GM18526 (cell line): ENCODE results near the gene PDZK1IP1.

Experiments used
- POLR2A ChIP-seq: IDR thresholded peaks from 3 replicates; pipeline ENCODE4 v1.6.1; 2011; ENCODE audit not compliant: insufficient read length; ENCODE audit errors: extremely low read depth

The PDZK1IP1 gene

DNA sequence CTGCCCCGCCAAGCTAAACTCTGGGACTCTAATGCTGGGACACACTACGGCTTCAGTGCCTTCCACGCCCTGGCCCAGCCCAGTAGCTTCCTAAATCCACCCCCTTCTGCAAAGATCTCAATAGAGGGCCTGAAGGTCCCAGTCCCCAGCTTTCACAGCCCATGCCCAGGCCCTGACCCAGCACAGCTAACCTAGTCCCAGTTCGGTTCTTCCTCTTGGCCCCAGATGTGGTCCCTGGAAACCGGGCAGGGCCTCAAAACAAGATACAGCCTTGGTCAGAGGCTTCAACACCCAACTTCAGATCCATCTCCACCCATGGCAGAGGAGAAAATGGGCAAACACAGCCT is 646 bp upstream of the PDZK1IP1 start:
- no peak for TF ChIP-seq POLR2A

DNA sequence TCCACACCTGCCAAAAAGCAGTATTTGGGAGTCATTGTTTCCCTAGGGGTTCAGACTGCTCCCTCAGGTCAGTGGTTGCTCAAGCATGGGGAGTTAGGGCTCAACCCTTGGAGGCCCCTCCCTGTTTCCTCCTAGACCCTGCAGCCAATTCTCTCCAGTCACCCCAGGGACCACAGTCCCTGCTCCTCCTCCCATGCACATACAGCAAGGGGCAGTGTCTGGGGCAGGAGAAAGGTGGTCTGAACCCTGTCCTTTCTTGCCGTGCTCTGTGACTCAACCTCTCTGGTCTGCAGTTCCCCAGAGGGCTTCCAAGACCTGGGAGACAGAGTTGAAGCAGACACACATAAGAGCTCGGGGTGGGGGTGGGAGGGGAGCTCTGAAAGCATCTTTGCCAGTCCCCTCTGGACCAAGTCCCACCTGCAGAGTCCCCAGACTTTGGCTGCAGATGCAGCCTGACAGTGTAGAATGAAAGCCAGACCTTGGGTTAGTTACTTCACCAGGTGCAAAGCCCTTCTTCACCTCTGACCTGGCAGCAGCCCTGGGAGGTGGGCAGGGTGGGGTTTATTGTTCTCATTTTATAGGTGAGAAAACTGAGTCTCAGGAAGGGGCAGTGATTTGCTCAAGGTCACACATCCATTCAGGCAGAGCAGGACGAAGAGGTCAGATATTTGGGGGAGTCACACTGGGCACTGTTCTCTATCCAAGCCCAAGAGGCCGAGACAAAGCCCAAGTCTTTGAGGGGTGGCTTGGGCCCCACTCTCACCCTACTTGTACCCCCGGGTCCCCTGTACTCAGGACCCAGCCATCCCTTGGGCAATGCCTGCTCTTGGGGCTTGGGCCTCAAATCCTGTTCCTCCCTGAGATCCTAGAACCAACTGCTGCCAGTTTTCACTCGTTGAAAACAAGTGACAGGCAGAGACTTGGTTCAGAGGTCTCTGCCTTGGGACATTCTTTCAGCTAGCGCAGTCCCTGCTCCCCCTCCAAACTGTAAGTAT is 748 bp downstream of the PDZK1IP1 start:
- TF ChIP-seq POLR2A = no peak

DNA sequence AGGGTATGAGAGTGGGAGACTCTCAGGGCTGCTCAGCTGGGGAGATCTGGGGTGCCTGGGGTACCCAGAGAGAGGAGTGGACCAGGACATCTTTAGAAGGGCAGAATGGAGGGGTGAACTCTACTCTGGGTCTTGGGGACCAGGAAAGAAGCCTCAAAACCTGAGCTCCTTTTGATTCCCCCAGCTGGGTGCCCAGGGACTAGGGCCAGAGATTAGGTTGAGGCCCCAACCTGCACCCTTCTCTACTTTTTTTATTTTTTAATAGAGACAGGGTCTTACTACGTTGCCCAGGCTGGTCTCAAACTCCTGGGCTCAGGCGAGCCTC is 1.9 kb downstream of the PDZK1IP1 start:
- TF ChIP-seq POLR2A = no peak

DNA sequence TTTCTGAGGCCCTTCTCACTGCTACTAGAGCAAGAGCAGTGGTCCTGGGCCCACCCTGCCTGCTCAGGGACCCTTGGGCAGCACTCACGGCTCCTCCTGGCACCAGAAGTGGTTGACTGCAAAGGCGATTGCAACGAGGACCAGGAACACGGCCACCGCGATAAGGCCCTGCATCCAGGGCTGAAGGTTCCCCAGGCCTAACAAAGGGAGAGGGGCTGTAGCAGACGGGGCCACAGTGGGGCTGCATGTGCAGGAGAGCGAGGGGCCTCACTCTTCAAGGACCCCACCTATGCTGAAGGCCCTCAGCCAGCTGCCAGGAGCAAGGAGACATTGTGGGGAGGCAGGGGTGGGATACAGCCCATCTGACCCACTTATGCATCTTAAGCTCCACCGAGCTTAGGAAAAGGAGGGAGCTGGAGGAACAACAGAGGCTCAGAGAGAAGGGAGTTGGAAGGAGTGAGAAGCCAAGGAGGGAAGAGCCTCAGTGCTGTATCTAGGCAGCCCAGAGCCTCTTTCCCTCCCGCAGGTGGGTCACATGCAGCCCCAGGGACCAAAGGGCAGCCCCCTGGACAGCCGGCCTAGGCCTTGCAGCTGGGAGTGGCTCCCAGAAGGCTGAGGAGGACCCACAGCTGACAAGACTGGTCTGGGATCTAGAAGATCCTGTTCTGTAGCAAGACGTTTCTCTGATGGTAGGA is 2.5 kb downstream of the PDZK1IP1 start:
- no peak for TF ChIP-seq POLR2A

DNA sequence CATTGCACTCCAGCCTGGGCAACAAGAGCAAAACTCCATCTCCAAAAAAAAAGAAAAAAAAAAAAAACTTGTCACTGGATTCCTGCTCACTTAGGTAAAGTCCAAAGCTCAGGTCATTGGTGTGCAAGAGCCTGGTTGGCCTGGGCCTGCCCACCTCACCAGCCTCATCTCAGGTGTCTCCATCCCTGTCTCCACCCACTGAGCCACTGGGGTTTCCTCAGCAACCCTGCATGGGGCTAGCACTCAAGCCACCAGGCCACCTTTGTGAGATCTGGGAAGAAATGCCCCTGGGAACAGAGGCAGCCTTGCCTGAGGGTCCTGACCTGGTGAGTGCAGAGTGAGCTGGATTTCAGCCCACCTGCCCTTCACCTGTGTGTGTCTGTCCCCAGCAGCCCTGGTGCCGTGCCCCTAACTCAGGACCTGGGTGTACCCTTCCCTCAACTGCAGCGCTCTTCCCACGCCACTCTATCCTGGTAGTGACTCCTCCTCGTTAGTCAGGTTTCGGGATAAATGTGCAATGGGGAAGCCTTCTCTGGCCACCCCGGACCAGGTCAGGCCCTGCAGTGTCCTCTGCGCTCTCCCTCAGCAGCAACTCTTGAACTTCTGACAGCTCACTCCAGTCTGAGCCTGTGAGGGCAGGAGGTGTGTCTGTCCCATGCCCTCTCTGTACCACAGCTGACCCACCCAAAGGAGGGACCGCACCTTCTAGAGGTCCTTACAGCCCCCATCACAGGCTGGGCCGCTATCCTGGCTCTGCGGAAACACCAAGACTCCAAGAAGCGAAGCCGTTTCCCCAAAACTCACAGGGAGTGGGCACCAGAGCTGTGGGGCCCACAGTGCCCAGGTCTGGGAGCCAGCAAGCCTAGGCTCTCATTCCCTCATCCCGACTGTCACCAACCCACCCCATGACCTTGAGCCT is 3.3 kb downstream of the PDZK1IP1 start:
- TF ChIP-seq POLR2A = no peak

DNA sequence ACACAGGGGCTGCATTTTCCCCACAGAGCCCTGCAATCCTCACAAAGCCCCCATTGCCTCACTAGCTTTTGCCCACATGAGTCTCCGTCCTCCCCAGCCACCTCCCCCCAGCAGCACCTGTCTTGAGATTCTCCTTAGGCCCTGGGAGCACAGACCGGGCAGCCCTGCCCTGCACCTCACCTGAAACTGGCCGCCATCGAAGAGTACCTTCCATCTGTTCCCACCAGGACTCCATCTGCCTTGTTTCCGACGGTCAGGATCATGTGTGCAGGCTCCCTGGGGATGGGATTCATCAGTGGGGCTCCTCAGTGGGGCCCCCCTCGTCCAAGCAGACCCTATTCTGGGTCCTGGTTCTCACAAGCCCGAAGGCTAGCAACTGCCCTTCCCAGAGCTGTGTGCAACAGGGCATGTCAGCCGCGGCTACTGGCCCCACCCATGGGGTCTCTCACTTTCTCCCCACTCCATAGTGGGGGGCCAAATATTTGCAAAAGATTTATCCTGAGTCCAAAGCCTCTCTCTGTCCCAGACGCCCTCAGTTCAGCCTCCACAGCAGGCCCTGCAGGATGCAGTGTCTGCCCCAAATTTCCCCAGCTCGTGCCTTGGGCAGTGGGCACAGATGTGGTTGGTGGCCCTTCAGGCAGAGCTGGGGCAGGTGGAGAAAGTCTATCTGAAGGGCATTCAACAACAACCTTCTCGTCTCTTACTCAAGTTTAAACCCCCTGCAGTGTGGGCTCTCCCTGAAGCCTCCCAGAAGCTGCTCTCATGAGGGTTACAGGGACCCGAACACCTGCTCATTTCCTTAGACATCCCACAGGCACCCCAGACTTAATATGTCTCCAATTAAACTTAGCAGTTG is 4.8 kb downstream of the PDZK1IP1 start:
- no peak for TF ChIP-seq POLR2A

DNA sequence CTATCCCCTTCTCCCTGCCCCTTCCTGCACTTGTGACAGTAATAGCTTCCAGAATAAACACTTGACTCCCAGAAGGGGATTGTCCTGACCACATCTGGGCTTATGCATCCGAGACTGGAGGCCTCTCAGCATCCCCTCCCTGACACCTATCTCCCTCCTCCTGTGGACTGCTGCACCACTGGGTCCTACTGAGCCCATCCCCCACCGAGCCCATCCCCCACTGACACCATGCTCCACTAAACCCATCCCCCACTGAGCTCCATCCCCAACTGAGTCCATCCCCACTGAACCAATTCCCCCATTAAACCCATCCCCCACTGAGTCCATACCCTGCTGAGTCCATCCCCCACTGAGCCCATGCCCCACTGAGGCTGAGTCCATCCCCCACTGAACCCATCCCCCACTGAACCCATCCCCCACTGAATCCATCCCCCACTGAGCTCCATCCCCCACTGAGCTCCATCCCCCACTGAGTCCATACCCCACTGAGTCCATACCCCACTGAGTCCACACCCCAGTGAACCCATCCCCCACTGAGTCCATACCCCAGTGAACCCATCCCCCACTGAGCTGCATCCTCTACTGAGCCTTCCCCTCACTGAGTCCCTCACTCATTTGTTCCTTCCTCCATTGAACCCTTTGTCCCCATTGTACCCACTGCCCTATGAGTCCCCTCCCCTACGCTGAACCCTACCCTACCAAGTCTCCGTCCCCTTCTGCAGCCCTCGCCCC is 5.6 kb downstream of the PDZK1IP1 start:
- no peak for TF ChIP-seq POLR2A

DNA sequence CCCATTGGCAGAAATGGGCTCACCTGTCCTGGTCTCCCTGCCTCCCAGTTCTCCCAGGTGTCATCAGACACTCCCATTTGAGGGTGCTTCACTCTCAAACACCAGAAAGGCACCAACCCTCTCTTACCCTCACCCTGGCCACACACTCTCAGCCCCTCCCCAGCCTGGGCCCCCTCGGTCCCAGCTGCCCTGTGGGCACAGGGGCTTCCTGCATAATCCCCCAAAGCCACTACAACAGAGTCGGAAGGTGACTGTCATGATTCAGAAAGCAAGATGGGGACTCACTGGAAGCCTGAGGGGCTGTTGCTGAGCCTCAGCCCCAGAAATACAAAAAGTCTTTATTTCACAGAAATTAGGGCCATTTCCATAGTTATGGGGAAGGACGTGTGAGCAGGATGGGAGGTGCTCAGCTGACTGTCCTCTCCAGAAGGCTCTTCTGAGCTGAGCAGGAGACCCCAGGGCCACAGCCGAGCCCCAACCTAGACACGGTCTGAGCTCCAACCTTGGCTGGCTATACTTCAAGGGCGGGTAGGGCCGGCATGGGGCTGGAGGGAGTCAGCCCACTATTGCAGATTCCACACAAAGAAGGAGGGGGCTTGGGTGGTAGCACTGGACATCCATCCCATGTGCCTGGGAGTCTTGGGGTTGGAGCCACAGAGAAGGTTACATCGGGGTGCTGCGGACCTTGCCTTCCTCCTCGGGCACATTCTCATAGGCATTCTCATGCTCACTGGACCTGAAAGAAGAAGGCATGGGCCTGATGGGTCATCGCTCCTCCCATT is 6.3 kb downstream of the PDZK1IP1 start:
- no peak for TF ChIP-seq POLR2A

DNA sequence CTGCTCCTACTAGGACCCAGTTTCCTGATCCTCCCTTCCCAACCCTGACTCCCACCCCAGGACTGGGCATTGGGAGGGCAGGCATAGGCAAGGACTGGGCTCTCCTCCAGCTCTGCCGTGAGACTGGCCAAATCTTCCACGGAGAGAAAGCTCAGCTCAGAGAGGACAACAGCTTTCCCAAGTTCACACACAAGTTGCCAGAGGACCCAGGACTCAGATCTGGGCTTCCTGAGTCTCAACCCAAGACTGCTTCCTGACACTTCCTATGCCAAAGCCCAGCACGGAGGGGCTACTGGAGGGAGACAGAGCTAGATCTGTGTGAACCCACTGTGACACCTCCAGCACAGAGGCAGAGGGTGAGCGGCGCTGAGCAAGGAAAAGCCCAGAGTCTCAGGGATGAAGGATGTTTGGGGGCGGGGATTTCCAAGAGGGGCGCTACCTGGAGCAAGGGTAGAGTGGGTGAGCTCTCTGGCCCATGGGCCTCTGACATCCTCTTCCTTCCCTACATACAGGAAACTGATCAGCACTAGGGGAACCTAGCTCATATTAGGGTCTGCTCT is 7.1 kb downstream of the PDZK1IP1 start:
- no peak for TF ChIP-seq POLR2A

DNA sequence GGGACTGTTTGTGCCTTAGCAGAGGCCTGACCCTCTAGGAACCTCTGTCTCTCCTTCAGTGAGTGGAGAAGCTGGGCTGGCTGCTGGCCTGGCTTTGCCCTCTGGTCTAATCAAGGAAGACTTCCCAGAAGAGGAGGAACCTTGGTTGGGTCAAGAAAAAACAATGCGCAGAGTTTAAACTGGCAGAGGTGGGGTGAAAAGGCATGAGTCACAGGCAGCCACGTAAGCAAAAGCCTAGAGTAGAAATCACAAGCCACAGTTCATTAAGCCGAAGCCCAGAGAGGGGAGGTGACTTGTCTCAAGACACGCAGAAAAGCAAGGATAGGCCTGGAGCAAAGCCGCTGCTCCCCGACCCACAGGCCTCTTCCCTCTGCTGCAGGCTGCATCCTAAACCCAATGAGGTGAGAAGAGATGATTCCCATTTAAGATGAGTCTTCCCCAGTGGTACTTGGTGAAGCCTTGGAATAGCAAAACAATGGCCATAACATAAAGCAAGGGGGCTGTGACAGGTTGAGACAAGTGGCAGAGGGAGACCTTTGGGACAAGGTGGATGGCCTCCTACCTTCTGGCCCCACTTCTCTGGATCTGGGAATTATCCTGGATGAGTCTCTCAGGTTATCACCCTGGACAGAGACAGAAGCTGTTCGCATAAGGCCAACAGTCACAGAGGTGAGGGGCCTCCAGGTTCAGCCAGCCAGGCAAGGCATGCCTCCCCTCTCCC is 7.7 kb downstream of the PDZK1IP1 start:
- no peak for TF ChIP-seq POLR2A

DNA sequence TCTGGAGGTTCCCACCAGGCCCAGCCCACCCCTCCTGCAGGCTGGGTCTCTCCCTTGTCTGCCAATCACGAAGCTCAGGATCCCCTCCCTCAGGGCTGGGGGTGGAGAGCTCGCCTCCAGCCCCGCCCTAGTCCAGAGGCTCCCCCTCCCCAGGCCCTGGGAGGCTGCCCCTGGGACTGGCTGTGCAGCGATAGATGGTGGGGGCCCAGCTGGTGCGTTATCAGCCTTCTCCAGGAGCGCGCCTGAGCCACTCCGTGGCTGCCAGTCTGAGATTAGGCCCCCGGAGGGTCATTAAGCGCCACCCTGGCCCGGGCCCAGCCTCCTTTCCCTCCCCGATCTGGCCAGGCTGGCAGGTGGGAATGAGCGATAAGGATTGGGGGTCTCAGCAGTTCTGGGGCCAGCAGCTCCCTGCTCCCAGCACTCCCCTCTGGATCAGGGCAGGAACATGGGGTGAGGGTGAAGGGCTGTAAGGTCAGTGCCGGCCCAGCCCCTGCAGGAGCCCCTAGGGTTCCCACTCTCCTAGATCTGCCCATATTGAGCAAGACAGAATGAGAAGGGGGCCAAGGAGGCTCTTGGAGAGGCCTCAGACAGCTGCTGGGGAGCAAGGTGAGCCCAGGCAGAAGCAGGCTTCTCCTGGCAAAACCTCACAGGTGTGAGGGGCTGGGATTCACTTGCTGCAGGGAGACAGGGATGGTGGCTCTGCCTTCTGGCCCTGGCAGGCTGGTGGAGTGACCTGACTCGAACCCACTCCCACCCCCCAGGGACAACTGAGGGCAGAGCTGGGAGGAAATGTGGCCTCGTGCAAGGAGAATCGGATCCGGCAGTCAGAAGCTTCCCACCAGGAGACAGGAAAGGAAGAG is 8.5 kb downstream of the PDZK1IP1 start:
- TF ChIP-seq POLR2A = no peak

DNA sequence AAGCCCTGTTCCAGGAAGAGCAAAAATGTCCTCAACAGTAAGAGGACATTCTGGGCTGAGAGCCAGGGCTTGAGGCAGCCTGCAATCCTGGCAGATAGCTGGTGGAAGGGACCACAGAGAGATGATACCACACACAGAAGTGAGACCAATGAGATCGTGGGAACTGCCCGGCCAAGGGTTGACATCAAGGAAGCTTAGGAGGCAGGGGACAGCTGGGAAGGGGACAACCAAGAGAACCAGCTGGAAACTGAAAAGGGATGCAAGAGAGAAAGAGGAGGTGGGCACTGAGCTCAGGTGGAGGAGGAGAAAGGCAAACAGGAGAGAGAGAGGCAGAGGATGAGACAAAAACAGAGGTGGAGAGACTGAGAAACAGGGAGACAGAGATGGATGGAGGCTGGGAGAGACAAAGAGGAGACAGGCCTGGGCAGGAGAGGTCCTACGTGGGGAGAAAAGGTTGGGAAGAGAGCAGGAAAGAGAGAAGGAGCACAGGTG is 9.2 kb downstream of the PDZK1IP1 start:
- no peak for TF ChIP-seq POLR2A
